WTC11 (cell line): ENCODE data around the gene TNNT3.

Source experiments
- ATF2 ChIP-seq: sonication (generic); formaldehyde crosslinking; IDR thresholded peaks from 2 replicates; pipeline ENCODE4 v1.8.1; 2022; ENCODE audit warnings: low read depth, missing genetic modification reagents, borderline replicate concordance
- GABPB1 ChIP-seq: sonication (generic); formaldehyde crosslinking; IDR thresholded peaks from 2 replicates; pipeline ENCODE4 v1.8.1; 2023; ENCODE audit warnings: mild to moderate bottlenecking, missing genetic modification reagents
- GTF2I ChIP-seq: fragments of 250-450 bp; sonication (Bioruptor Pico); conservative IDR thresholded peaks from 2 replicates; pipeline ENCODE4 v1.4.0; 2021; ENCODE audit warnings: mild to moderate bottlenecking
- JUN ChIP-seq: sonication (generic); formaldehyde crosslinking; IDR thresholded peaks from 2 replicates; pipeline ENCODE4 v1.8.0; 2023; ENCODE audit warnings: mild to moderate bottlenecking, missing genetic modification reagents
- NR3C1 ChIP-seq: sonication (generic); formaldehyde crosslinking; conservative IDR thresholded peaks from 2 replicates; pipeline ENCODE4 v1.8.1; 2023; ENCODE audit warnings: low read depth, mild to moderate bottlenecking, missing genetic modification reagents
- RELA ChIP-seq: sonication (generic); formaldehyde crosslinking; IDR thresholded peaks from 2 replicates; pipeline ENCODE4 v1.8.1; 2022; ENCODE audit warnings: missing genetic modification reagents, mild to moderate bottlenecking, borderline replicate concordance
- SP1 ChIP-seq: sonication (generic); formaldehyde crosslinking; conservative IDR thresholded peaks from 2 replicates; pipeline ENCODE4 v1.8.1; 2022; ENCODE audit warnings: missing genetic modification reagents
- TEAD4 ChIP-seq: sonication (generic); formaldehyde crosslinking; IDR thresholded peaks from 2 replicates; pipeline ENCODE4 v1.8.0; 2022; ENCODE audit warnings: mild to moderate bottlenecking, missing genetic modification reagents
- TF ChIP-seq, protein P1 (sequence below): fragments of 200-600 bp; IDR thresholded peaks from 2 replicates; pipeline ENCODE4 v1.8.0; 2022; ENCODE audit warnings: antibody characterized with exemption
- TF ChIP-seq, protein P2 (sequence below): sonication (generic); formaldehyde crosslinking; IDR thresholded peaks from 2 replicates; pipeline ENCODE4 v1.8.1; 2022; ENCODE audit warnings: missing genetic modification reagents, borderline replicate concordance
- TF ChIP-seq, protein P3 (sequence below): sonication (generic); formaldehyde crosslinking; IDR thresholded peaks from 2 replicates; pipeline ENCODE4 v1.8.0; 2023; ENCODE audit warnings: missing genetic modification reagents

- TF ChIP-seq RELA (CRISPR knock-in tag) (no peak), GTF2I (no peak), GABPB1 (CRISPR knock-in tag) (no peak), SP1 (CRISPR knock-in tag) (no peak), NR3C1 (CRISPR knock-in tag) (no peak), ATF2 (CRISPR knock-in tag) (no peak), TEAD4 (no peak), JUN (CRISPR knock-in tag) (no peak)
- TF ChIP-seq, protein P1, sequence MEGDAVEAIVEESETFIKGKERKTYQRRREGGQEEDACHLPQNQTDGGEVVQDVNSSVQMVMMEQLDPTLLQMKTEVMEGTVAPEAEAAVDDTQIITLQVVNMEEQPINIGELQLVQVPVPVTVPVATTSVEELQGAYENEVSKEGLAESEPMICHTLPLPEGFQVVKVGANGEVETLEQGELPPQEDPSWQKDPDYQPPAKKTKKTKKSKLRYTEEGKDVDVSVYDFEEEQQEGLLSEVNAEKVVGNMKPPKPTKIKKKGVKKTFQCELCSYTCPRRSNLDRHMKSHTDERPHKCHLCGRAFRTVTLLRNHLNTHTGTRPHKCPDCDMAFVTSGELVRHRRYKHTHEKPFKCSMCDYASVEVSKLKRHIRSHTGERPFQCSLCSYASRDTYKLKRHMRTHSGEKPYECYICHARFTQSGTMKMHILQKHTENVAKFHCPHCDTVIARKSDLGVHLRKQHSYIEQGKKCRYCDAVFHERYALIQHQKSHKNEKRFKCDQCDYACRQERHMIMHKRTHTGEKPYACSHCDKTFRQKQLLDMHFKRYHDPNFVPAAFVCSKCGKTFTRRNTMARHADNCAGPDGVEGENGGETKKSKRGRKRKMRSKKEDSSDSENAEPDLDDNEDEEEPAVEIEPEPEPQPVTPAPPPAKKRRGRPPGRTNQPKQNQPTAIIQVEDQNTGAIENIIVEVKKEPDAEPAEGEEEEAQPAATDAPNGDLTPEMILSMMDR: no peak
- TF ChIP-seq, protein P2, sequence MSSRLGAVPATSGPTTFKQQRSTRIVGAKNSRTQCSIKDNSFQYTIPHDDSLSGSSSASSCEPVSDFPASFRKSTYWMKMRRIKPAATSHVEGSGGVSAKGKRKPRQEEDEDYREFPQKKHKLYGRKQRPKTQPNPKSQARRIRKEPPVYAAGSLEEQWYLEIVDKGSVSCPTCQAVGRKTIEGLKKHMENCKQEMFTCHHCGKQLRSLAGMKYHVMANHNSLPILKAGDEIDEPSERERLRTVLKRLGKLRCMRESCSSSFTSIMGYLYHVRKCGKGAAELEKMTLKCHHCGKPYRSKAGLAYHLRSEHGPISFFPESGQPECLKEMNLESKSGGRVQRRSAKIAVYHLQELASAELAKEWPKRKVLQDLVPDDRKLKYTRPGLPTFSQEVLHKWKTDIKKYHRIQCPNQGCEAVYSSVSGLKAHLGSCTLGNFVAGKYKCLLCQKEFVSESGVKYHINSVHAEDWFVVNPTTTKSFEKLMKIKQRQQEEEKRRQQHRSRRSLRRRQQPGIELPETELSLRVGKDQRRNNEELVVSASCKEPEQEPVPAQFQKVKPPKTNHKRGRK (CRISPR knock-in tag): no peak
- TF ChIP-seq, protein P3, sequence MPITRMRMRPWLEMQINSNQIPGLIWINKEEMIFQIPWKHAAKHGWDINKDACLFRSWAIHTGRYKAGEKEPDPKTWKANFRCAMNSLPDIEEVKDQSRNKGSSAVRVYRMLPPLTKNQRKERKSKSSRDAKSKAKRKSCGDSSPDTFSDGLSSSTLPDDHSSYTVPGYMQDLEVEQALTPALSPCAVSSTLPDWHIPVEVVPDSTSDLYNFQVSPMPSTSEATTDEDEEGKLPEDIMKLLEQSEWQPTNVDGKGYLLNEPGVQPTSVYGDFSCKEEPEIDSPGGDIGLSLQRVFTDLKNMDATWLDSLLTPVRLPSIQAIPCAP (CRISPR knock-in tag): no peak
Measured at GRCh38 chr11:1935156-1936071, 15.9 kb downstream of the TNNT3 start.
